ENCODE measurements around the gene ROBO4.

DNA sequence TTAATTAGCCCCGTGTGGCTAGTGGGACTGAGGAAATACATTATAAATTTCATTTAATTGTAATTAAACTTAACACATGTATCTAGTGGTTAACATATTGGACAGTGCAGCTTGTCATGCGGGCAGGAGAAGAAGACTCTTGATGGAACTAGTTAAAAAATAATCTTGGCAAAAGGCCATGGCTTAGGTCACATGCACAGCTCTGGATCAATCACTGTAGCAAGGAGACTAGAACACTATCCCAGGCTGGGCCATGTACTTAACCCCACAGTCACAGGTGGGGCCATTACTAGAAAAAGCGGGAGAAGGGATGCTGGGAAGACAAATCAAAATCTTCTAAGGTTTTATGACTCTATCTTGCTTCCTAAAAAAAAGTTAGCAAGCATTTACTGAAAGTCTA lies 46.9 kb upstream of the ROBO4 start:
- TF ChIP-seq, protein P1, sequence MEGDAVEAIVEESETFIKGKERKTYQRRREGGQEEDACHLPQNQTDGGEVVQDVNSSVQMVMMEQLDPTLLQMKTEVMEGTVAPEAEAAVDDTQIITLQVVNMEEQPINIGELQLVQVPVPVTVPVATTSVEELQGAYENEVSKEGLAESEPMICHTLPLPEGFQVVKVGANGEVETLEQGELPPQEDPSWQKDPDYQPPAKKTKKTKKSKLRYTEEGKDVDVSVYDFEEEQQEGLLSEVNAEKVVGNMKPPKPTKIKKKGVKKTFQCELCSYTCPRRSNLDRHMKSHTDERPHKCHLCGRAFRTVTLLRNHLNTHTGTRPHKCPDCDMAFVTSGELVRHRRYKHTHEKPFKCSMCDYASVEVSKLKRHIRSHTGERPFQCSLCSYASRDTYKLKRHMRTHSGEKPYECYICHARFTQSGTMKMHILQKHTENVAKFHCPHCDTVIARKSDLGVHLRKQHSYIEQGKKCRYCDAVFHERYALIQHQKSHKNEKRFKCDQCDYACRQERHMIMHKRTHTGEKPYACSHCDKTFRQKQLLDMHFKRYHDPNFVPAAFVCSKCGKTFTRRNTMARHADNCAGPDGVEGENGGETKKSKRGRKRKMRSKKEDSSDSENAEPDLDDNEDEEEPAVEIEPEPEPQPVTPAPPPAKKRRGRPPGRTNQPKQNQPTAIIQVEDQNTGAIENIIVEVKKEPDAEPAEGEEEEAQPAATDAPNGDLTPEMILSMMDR (IDR thresholded peaks at IDR 0.05) = no peak
- TF ChIP-seq POLR2A (IDR thresholded peaks at IDR 0.05) = no peak
- TF ChIP-seq POLR2AphosphoS5 (IDR thresholded peaks at IDR 0.05) = no peak

Data from breast epithelium (tissue), 3 donors.